Testis (tissue), 3 donors: ENCODE results near the gene ARHGAP33. TPM values are rescaled to one million over a fixed set of nuclear protein-coding genes. Genes with fewer than 3 reads are reported as not detected.
A peak's percentile ranks its signal among the peaks of the same experiment; 100 is the strongest.

Experiments used
- DNase-seq: peaks from one replicate; pipeline ENCODE4 v3.0.0-alpha.2; 2019
- H3K27ac ChIP-seq, 2 donors: fragments of 200-600 bp; sonication (generic); one replicate each; pipeline ENCODE4 v1.5.1; 2019
- H3K27me3 ChIP-seq: fragments of 200-600 bp; sonication (generic); one replicate; pipeline ENCODE4 v1.5.1; 2019
- H3K36me3 ChIP-seq: fragments of 200-600 bp; sonication (generic); one replicate; pipeline ENCODE4 v1.5.1; 2017; ENCODE audit warnings: low read depth; ENCODE audit errors: missing control alignments
- H3K4me1 ChIP-seq: fragments of 200-600 bp; sonication (generic); one replicate; pipeline ENCODE4 v1.5.1; 2019
- H3K4me3 ChIP-seq, 2 donors: fragments of 200-600 bp; sonication (generic); one replicate each; pipeline ENCODE4 v1.5.1; 2017 to 2019
- H3K9me3 ChIP-seq: fragments of 200-600 bp; sonication (generic); one replicate; pipeline ENCODE4 v1.5.1; 2017
- POLR2A ChIP-seq: fragments of 450-650 bp; IDR thresholded peaks from one replicate; pipeline ENCODE4 v1.6.1; 2017; ENCODE audit warnings: antibody characterized with exemption, mild to moderate bottlenecking, moderate library complexity
- WGBS, 2 donors: methylation state at CpG; one replicate each; pipeline ENCODE4 v1.1.5; 2018; 5-methylcytosine and 5-hydroxymethylcytosine counted together
- intact Hi-C: fragments of 100-400 bp; cut with DNase I; formaldehyde crosslinking; loops from one replicate; pipeline ENCODE4 v1.15.1; 2023; ENCODE audit warnings: low total_unique reads
- polyA plus RNA-seq: library from polyadenylated mRNA; stranded (reverse); fragments of 350-450 nt; fragmentation: Illumina TruSeq; extraction: RNeasy Lipid Tissue Mini Kit (QIAGEN cat#74804); gene quantifications from one replicate; pipeline ENCODE4 v1.2.3, GENCODE V29; 2014; ENCODE audit warnings: low read depth, low replicate concordance; ENCODE audit not compliant: insufficient read depth
- total RNA-seq, 2 donors: library from RNA; depleted of rRNA; stranded (reverse); fragments of >200 nt; gene quantifications; one replicate each; pipeline ENCODE4 v1.2.3, GENCODE V29; 2016
- TF ChIP-seq, protein P1 (sequence below), 3 experiments: fragments of 450-650 bp in 2 of 3; fragments of 200-600 bp in 1 of 3; sonication (generic) in 1 of 3; IDR thresholded peaks; one replicate each; pipeline ENCODE4 v1.5.1; 2016 to 2019; ENCODE audit warnings: antibody characterized with exemption in 3 of 3, mild to moderate bottlenecking in 2 of 3, moderate library complexity in 1 of 3

ARHGAP33 gene
- total and polyA plus RNA-seq, 3 donors from 2014 or later: 46.6 to 133 (median 56.2) TPM

DNA sequence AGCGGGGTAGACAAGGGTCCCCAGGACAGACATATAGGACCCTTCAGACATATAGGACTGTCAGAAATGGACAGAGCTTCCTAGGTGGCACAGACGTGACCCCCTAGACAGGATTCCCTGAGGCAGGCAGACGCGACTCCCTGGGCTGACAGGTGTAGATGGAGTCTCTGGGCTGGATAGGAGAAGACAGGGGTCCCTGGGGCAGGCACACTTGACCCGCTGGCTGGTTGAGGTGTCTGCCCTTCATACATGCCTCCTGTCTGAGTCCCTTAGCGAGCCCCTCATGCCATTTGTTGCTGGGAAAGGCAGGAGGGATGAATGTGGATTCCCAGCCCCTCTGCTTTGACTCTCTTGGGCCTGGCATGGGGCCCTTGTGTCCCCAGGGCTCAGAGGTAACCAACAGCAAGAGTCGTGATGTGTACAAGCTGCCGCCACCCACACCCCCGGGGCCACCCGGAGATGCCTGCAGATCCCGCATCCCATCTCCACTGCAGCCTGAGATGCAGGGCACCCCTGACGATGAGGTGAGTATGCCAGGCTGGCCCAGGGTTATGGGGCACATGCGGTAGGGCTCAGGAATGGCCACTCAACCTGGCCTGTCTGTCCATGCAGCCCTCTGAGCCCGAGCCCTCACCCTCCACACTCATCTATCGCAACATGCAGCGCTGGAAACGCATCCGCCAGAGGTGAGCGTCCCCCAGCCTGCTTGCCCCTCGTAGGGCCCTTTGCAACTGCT, 21.6 kb upstream of the ARHGAP33 start:
- Histone ChIP-seq H3K4me1 (peaks cover 25% of the 10 kb centered on the region), H3K9me3 (no peaks in the 10 kb centered on the region), H3K27me3 (no peaks in the 10 kb centered on the region), H3K27ac (peak overlapping the region in 1 of 2 donors; percentile 97), H3K4me3 (no peak overlapping the region), H3K36me3 (no peaks in the 10 kb centered on the region)
- WGBS, 2 donors: 90 to 95% methylated on average over 20 of the region's 20 CpGs
- no peak for DNase-seq
- TF ChIP-seq POLR2A: no peak
- TF ChIP-seq, protein P1, sequence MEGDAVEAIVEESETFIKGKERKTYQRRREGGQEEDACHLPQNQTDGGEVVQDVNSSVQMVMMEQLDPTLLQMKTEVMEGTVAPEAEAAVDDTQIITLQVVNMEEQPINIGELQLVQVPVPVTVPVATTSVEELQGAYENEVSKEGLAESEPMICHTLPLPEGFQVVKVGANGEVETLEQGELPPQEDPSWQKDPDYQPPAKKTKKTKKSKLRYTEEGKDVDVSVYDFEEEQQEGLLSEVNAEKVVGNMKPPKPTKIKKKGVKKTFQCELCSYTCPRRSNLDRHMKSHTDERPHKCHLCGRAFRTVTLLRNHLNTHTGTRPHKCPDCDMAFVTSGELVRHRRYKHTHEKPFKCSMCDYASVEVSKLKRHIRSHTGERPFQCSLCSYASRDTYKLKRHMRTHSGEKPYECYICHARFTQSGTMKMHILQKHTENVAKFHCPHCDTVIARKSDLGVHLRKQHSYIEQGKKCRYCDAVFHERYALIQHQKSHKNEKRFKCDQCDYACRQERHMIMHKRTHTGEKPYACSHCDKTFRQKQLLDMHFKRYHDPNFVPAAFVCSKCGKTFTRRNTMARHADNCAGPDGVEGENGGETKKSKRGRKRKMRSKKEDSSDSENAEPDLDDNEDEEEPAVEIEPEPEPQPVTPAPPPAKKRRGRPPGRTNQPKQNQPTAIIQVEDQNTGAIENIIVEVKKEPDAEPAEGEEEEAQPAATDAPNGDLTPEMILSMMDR (IDR thresholded peaks at IDR 0.05): no peak
- intact Hi-C loops: no loop called here

DNA sequence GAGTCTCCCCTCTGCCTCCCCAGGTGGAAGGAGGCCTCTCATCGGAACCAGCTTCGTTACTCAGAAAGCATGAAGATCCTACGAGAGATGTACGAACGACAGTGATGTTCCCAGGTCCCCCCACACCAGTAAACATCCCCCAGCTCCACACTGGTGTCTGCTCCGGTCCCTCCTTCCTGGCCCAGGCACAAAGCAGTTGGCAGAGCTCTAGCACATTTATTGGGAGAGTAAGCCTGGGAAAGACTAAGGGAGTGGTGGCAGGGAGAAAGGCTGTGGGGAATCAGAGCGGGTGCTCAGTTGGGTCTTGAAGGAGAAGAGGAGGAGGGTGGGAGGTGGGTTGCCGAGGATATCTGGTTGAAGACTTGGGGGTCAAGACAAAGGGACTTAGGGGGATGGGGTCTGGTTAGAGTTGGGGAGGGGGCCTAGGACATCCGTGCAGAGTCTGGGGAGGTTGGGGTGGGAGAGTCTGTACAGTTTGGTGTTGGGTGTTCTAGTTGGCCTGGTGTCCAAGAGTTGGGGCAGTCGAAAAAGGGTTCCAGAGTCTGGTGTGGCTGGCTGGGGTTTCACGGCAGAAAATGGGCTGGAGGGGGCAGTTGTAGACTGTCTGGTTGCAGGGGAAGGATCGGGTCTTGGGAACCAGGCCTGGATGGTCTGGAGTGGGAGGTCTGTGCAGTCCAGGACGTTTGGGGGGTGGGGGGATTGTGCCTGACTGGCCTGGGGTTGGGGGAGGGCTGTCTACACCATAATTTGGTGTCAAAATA, 20.8 kb upstream of the ARHGAP33 start:
- peak overlapping the region in 1 of 2 donors; percentile 92 for H3K4me3 ChIP-seq
- DNase-seq: no peak
- TF ChIP-seq, protein P1 (IDR thresholded peaks at IDR 0.05): no peak
- no peak for TF ChIP-seq POLR2A
- no peaks in the 10 kb centered on the region for H3K36me3 ChIP-seq
- H3K9me3 ChIP-seq: no peaks in the 10 kb centered on the region
- no peaks in the 10 kb centered on the region for H3K27me3 ChIP-seq
- intact Hi-C loops: no loop called here
- 67 to 71% methylated on average over 13 of the region's 13 CpGs for WGBS, 2 donors
- H3K4me1 ChIP-seq: peaks cover 24% of the 10 kb centered on the region
- peak overlapping the region; percentile 70 to 97 for H3K27ac ChIP-seq

DNA sequence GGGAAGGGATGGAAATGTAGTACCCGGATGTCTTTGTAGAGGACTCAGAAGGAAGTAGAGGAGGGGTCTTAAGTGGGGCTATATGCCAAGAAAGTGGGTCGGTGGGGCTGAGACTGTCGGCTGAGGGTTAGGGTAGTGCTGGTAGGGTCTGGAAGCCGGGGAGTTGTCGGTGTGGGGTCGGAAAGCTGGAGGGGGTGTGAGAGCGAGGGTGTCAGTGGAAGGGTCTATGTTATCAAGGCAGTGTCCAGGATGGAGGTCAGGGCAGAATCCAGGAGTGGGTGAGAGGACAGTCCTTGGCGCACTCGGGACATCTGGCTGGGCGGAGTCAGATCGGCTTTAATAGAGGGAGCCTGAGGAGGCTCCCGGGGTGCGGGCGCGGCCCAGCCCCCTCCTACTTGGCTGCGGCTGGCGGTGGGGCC, 20.2 kb upstream of the ARHGAP33 start:
- DNase-seq: no peak
- no peaks in the 10 kb centered on the region for H3K36me3 ChIP-seq
- TF ChIP-seq, protein P1 (IDR thresholded peaks at IDR 0.05): no peak
- TF ChIP-seq POLR2A: no peak
- H3K4me1 ChIP-seq: peaks cover 24% of the 10 kb centered on the region
- peak overlapping the region; percentile 70 to 97 for H3K27ac ChIP-seq
- H3K27me3 ChIP-seq: no peaks in the 10 kb centered on the region
- intact Hi-C loops: no loop called here
- 24 to 35% methylated on average over 17 of the region's 17 CpGs for WGBS, 2 donors
- peak overlapping the region; percentile 88 to 92 for H3K4me3 ChIP-seq
- no peaks in the 10 kb centered on the region for H3K9me3 ChIP-seq

DNA sequence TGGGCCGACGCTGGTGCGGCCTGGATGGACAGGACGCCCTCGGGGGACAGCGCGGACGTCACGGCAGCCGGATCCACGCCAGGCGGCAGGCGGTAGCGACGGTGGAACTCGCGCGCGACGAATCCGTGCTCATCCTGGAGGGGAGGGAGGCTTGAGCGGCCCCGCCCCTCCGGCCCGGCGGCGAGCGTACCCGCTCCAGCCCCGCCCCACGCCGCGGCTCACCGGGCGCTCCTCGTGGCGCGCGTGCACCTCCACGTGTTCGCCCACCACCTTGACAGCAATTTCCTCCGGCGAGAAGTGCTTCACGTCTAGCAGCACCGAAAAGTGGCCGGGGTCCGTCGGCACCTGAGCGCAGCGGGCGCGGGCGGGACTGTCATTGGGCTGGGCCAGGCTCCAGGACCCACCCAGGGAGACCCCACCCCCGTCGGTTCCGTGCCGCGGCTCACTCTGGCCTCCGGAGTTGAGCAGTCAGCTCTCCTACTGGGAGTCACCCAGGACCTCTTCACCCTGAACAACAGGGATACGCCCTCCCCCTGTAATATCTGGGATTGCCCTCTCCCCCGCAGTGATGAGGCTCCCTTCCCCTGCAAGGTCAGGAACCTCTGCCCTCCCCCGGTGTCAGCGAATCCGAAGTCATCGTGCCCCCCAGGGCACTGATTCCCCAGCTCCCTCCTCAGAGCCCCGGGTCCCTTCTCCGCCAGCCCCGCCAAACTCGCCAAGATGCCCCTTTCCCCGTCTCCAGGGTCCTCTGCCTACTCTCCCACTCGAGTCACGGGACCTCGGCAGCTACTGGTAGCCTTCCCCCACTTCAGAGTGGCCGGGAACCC, 19.6 kb upstream of the ARHGAP33 start:
- Histone ChIP-seq H3K36me3 (no peaks in the 10 kb centered on the region), H3K4me3 (peak overlapping the region; percentile 88 to 92), H3K27ac (peak overlapping the region; percentile 91 to 97), H3K9me3 (no peaks in the 10 kb centered on the region), H3K4me1 (peaks cover 24% of the 10 kb centered on the region), H3K27me3 (no peaks in the 10 kb centered on the region)
- DNase-seq: peak; percentile 79
- intact Hi-C loops: no loop called here
- 15 to 32% methylated on average over 23 to 72 of the region's 74 CpGs for WGBS, 2 donors
- TF ChIP-seq POLR2A: no peak
- TF ChIP-seq, protein P1 (IDR thresholded peaks at IDR 0.05): no peak
